Measurements from ENCODE around the gene EXOSC1.

GRCh38 chr10:97428572-97428981, 17.2 kb downstream of the EXOSC1 start:
- TF ChIP-seq, protein P1, sequence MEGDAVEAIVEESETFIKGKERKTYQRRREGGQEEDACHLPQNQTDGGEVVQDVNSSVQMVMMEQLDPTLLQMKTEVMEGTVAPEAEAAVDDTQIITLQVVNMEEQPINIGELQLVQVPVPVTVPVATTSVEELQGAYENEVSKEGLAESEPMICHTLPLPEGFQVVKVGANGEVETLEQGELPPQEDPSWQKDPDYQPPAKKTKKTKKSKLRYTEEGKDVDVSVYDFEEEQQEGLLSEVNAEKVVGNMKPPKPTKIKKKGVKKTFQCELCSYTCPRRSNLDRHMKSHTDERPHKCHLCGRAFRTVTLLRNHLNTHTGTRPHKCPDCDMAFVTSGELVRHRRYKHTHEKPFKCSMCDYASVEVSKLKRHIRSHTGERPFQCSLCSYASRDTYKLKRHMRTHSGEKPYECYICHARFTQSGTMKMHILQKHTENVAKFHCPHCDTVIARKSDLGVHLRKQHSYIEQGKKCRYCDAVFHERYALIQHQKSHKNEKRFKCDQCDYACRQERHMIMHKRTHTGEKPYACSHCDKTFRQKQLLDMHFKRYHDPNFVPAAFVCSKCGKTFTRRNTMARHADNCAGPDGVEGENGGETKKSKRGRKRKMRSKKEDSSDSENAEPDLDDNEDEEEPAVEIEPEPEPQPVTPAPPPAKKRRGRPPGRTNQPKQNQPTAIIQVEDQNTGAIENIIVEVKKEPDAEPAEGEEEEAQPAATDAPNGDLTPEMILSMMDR (IDR thresholded peaks at IDR 0.05; ENCODE audit: poor library complexity) = no peak
- TF ChIP-seq EZH2 (IDR thresholded peaks at IDR 0.05; ENCODE audit: borderline replicate concordance) (no peak), EZH2phosphoT487 (IDR thresholded peaks at IDR 0.05; ENCODE audit: low read depth, severe bottlenecking, unreplicated experiment) (no peak)
